GM12865 (cell line): ENCODE data around the gene CAPN10.
A peak's percentile ranks its signal among the peaks of the same experiment; 100 is the strongest.

Source experiments
- DNase-seq: peaks from one replicate; pipeline ENCODE4 v3.0.0; 2010; ENCODE audit warnings: low read depth
- H3K4me3 ChIP-seq: 2 replicates; pipeline ENCODE4 v1.5.1; 2011; ENCODE audit warnings: mild to moderate bottlenecking, low read depth, low read length, control low read depth
- CTCF ChIP-seq: IDR thresholded peaks from 2 replicates; pipeline ENCODE4 v1.5.1; 2011; ENCODE audit warnings: low read length, control low read depth, low read depth, inconsistent platforms; ENCODE audit not compliant: insufficient read depth; ENCODE audit errors: missing control alignments

The CAPN10 gene

GRCh38 chr2:240553956-240554480, 32.5 kb upstream of the CAPN10 start:
- no peak for DNase-seq
- no peak overlapping the region for H3K4me3 ChIP-seq
- TF ChIP-seq CTCF = no peak

DNA sequence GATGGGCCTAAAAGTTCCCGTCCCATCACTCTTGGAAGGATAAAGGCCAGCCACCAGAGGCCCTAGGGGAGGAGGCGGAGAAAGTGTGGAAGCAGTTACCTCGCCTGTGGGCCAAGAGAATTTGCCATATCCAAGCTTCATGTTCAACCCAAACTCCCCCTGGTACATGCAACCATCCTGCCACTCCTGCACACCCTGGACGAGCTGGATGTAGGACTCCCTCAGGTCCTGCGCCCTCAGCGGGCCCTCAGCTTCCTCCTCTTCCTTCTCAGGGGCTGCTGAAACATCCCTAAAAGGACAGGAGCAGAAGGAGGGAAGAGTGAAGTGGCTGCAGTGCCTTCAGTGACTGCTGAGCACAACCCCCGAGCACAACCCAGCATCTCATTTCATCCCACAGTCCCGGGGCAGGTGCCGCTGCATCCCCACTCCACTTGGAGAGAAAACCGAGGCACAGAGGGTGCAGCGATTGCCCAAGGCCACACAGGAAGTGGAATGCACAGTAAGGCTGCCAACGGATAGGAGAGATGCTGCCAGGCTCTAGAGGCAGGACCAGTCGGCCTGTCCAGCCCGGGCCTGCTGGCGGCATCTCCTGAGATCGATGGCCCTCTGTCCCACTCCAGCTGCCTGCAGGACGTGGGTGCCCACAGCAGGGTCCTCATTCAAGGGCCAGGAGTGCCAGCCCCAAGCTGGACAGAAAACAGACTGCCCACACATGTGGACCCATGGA, 31.6 kb upstream of the CAPN10 start:
- no peak for DNase-seq
- TF ChIP-seq CTCF = no peak
- no peak overlapping the region for H3K4me3 ChIP-seq

DNA sequence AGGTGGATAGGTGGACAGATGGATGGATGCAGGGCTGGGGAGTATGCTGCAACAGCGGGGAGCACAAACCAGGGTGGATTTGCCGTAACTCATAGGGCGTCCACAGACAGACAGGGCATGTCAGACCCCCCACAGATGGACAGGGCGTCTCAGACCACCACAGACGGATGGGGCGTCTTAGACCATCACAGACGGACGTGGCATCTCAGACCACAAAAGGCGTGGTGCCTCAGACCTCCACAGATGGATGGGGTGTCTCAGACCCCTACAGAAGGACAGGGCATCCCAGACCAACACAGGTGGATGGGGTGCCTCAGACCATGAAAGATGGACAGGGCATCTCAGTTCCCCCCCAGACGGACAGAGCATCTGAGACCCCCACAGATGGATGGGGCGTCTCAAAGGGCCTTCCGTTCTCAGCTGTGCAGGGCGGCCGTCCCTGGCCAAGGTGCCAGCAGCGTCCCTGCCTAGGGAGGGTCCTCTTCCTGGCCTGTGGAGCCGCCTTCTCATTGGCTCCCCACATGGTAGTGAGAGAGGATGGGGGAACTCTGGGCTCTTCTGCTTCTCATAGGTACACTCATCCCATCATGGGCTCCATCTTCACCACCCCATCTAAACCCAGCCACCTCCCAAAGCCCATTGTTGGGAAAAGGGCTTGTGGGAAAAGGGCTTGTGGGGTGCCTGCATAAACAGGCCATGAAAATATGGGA, 30.8 kb upstream of the CAPN10 start:
- no peak for DNase-seq
- H3K4me3 ChIP-seq = no peak overlapping the region
- no peak for TF ChIP-seq CTCF

- H3K4me3 ChIP-seq = no peak overlapping the region
- peak; percentile 83 for TF ChIP-seq CTCF
- DNase-seq = peak; percentile 79
Observed at GRCh38 chr2:240556553-240557100, 29.9 kb upstream of the CAPN10 start.

GRCh38 chr2:240557101-240557751, 29.3 kb upstream of the CAPN10 start:
- DNase-seq = no peak
- no peak for TF ChIP-seq CTCF
- H3K4me3 ChIP-seq = peak overlapping the region; percentile 49

- peak within 1 kb of the TSS; percentile 49 for H3K4me3 ChIP-seq
- peak; percentile 86 for DNase-seq
- no peak for TF ChIP-seq CTCF
Observed at GRCh38 chr2:240557808-240558207, 28.7 kb upstream of the CAPN10 start, which contains the start of gene ANKMY1. Gene ANKMY1 (minus strand): TSS chr2:240557988. CDS start chr2:240557335, 653 bp downstream.
